Measurements from ENCODE around the gene CD300LB.
"Not testable (repeated sequence)": the region's sequence is repeated elsewhere in the genome, so short reads cannot be mapped to it uniquely, and the experiment has no call there.

Gene CD300LB

DNA sequence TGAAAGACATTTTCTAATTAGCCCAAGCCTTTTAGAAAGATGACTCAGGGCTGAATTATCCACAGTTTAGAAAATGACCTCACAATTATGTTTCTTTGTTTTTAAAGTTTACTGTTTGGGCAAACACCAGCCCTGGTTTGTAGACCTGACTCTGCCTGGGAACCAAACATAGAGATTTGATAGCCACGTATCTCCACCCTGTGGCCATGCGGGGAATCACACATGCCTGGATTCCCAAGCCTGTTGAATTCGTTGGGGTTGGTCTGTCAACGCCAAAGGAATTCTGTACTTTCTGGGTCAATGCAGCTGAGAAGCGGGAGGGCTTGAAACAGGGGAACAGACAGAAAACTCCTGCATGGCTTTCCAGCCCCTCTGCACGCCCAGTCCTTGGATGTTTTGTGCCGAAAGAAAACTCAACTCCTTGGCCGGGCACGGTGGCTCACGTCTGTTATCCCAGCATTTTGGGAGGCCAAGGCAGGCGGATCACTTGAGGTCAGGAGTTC, 37.9 kb downstream of the CD300LB start:
- peak; percentile 87 for DNase-seq (ENCODE audit: low spot score)

DNA sequence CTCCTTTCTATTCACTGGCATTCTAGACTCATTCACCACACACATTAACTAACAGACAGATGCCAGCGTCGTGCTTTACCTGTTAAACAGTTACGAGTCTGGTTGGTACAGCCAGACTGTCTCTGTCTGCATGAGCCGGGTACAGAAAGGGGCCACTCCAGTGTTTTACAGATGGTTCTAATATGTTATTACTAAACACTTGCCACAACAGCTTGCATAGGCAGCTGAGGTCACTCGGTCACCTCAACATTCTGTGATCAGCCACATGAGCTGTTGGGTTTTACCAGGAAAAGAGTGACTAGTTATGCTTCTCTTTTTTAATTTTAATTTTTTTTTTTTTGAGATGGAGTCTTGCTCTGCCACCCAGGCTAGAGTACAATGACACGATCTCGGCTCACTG, 39.6 kb downstream of the CD300LB start:
- DNase-seq (ENCODE audit: low spot score) = no peak

DNA sequence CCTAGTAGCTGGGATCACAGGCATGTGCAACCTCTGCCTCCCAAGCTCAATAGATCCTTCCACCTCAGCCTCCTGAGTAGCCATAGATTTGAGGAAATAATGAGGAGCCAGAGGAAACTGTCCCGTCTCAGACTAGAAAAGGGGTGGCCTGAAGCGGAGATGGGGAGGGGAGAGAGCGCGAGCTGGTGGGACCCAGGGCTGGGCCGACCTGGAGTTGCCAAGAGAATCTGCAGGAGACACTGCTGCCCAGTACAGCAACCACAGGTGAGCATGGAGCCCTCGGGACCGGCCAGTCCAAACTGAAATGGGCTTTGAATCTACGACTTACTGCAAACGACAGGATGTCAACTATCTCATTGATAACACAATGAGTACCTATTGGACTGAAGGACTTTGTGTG, 40.6 kb downstream of the CD300LB start:
- DNase-seq (ENCODE audit: low spot score) = peak; percentile 21

DNA sequence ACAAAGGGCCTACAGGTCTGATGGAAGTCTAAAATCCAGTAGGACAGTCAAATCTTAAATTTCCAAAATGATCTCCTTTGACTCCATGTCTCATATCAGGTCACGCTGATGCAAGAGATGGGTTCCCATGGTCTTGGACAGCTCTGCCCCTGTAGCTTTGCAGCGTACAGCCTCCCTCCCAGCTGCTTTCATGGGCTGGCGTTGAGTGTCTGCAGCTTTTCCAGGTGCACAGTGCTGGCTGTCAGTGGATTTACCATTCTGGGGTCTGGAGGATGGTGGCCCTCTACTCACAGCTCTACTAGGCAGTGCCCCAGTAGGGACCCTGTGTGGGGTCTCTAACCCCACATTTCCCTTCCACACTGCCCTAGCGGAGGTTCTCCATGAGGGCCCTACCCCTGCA, 43.0 kb downstream of the CD300LB start:
- not testable (repeated sequence) for DNase-seq (ENCODE audit: low spot score)

DNA sequence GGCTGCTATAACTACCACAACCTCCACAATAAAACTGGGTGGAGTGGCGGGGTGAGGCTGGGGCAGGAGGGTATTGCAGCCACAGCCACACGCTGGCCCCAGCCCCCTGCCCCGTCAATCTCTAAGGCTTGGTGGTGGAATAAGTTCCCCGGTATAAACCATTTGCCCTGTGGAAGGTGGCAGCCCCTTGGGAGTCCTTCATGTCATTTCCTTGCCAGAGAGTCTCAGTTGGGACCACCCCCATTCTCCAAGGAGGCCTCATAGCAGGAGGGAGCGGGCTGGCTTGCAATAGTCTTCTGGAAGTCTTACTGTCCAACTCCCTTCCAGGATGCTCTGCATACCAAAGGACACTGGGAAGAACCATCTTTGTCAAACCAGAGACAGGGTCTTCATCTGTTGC, 45.4 kb downstream of the CD300LB start:
- no peak for DNase-seq (ENCODE audit: low spot score)

DNA sequence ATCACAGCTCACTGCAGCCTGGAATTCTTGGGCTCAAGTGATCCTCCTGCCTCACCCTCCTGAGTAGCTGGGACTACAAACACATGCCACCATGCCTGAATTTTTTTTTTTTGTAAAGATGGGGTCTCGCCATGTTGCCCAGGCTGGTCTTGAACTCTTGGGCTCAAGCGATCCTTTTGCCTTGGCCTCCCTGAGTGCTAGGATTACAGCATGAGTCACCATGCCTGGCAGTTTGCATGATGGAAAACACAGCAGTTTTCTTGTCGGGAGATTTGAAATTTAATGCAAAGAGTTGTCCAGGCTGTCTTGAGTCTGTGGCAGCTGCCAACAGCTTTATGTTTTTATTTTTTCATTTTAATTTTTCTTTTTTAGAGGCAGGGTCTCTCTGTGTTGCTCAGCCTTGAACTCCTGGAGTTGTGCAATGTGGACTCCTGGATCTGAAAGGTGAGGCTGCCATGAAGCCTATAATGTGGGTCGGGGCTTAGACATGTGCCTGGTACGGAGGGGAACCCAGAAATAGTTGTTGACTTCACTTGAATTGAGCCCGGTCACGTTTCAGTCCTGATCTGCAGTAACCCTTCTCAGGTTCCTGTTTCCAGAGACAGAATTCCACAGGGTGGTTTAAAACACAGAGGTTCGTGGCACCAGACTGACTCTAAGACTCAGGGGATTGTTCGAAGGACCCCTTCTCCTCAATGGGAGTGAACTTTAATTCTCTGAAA, 46.1 kb downstream of the CD300LB start:
- no peak for DNase-seq (ENCODE audit: low spot score)

DNA sequence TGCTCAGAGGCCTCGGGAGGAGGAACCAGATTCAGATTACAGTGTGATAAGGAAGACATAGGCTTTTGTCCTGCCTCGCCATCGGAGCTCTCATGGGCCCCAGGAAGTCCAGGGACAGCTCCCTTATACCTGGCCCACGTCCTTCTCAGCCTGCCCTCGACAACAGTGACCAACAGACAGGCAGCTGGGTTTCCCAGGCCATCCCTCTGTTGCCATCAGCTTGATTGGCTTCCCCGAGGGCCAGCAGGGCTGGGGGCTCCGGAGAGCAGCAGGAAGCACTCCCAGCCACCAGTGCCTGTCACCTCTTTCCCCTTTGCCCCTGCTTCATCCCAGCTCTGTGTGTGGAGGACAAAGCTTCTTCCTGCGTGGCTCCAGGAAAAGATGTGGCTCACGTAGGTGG, 47.2 kb downstream of the CD300LB start:
- no peak for DNase-seq (ENCODE audit: low spot score)

DNA sequence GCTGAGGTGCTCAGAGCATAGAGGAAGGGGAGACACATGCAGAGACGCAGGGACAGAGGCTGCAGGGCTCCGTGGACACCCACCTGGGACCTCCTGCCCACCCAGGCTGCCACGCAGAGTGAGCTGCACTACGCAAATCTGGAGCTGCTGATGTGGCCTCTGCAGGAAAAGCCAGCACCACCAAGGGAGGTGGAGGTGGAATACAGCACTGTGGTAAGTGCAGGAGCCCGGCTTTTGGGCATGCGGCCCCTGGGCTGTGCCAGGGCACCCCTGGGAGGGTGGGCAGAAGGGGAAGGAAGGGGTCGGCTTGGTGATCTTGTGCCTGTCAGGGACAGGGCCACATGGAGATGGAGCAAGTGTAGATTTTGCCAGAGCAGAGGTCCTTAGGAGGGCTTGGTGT, 49.7 kb downstream of the CD300LB start:
- no peak for DNase-seq (ENCODE audit: low spot score)

DNA sequence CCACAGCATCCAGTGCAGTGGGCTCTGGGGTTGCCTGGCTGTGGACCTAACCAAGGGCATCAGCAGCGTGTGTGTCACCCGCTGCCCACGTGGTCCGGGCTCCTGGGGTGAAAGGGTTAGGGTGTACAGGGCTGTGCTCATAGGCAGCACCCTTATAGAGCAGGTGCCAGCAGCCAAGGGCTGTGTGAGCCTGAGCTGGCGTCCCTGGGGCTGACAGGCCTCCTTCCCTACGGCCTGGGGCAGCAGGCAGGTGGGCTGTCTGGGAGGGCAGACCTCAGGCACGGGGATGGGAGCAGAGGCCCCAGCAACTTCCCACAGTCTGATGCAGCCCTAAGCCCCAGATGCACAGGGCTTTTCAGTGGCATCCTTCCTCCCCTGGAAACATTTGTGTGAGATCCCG, 51.0 kb downstream of the CD300LB start:
- DNase-seq (ENCODE audit: low spot score) = no peak

DNA sequence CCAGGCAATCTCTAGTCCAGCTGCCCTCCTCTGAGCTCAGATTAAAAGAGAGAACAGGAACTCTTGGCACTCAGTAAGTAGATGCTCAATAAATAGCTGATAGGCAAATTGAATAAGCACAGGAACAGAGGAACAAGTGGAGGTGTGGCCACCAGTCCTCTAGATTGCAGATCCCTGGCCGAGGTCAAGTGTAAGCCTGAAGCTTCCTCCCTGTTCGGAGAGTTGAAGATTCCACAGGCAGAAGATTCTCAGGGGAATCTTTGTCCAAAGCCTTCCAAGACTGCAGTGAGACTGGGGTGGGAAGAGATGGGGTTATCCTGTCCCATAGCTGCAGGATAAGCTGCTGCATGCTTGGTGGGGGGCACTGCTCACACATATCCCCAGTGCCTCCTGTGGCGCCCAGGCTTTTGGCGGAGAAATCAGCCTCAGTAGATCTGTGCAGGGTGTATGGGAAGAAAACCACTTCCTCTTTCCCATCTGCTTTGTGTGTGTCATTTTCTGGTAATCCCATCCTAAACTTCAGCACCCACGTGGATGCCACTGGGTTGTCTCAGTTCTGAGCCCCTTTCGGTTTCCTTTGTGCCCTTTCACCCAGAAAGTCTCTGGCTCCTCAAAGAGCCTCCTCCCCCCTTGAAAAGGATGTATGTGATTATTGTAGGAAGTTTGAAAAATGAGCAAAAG, 52.7 kb downstream of the CD300LB start:
- no peak for DNase-seq (ENCODE audit: low spot score)

DNA sequence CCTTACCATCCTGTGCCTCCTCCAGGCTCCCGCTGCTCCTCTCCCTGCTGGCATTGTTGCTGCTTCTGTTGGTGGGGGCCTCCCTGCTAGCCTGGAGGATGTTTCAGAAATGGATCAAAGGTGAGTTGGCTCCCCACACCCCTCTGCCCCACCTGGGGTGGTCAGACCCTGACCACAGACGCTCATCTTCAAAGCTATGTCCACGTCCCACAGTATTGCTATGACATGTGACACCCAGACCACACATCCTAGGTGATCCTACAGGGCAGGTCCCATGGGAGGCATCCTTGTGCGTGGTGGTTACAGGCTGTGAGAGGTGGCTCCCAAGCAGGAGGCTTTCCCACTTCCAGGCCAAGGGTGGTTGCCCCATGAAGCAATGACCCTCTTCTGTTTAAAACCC, 53.9 kb downstream of the CD300LB start:
- no peak for DNase-seq (ENCODE audit: low spot score)

DNA sequence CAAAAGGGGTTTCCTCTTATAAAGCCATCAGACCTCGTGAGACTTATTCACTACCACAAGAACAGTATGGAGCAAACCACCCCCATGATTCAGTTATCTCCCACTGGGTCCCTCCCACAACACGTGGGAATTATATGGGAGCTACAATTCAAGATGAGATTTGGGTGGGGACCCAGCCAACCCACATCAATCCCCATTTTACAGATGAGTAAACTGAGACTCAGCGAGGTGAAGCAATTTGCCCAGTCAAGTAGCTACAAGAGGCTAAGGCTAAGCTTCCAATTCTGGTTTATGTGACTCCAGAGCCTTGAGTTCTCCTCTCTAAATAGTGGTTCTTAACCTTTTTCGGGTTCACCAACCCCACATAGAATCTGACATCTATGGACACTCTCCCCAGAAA, 56.1 kb downstream of the CD300LB start:
- DNase-seq (ENCODE audit: low spot score) = no peak

DNA sequence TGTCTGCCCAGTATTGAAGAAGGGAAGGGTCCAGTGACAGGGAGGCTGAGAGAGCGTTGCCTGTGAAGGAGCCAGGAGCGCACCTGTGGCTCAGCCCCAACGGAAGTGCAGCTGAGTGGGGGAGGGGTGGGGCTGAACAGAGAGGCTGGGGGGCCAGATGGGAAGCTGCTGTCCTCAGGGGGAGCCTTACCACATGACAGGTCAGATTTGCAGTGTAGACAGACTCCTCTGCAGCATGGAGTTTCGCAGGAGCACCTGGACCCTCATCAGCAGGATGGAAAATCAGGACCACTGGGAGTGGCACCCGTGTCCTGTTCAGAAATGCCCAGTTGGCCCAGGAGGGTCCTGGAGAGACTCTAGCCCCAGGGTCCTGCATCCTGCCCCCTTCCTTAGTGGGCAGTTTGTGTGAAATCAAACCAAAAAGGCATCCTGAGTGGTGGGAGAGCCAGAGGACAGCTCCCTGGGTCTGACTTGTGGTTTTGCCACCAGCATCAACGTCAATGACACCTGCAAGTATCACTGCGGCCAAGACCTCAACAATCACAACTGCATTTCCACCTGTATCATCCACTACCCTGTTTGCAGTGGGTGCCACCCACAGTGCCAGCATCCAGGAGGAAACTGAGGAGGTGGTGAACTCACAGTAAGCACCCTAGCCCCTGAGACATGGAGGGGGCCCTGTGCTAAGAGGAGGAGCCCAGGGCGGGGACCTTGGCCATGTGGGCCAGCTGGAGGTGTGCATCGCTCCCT, 57.1 kb downstream of the CD300LB start:
- DNase-seq (ENCODE audit: low spot score) = no peak

DNA sequence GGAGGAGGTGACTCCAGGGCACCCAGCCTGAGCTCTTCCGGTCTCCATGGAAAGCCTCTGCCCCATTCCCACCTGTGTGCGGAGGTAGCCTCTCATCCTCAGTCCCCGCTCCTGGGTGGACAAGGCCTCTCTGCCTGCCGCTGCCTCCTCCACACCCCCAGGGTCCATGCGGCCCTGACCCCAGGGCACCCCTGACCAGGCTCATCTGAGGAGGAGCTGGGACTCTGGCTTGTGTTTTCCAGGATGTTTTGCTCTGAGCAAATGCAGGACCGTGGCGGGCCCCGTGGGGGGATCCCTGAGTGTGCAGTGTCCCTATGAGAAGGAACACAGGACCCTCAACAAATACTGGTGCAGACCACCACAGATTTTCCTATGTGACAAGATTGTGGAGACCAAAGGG, 58.0 kb downstream of the CD300LB start:
- DNase-seq (ENCODE audit: low spot score) = no peak

DNA sequence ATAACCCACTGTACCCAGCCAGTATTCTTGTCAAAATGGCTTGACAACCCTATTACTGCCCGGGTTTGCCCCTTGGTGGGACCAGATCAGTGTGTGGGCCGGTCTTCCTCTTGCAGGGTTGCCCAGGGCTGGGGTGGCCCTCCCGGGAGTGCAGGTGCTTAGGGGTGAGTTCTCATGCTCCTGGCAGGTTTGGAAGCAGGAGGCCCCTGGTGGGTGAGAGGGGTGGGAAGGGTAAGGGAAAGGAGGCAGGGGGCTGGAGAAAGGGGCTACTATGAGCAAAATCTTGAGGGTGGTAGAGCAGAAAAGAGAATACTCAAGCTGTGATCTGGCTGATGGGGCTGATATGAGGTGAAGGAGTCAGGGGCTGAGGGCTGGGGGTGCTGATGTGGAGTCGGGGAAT, 58.4 kb downstream of the CD300LB start:
- no peak for DNase-seq (ENCODE audit: low spot score)

DNA sequence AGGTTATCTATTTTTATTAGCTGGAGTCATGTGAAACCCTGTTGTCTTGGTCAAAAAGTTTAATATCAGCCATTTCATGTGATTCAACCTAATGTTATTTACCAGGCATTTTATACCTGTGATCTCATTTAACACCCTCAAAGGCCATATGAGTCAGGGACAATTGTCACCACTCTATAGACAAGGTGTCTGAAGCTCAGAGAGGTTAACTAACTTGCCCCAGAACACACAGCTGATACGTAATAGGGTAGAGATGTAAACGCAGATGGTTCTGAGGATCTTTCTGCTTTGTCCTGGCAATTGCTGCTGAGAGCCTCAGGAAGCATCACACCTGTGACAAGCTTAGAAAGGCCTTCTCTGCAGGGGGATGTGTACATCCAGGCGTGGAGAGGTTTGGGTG, 59.9 kb downstream of the CD300LB start:
- no peak for DNase-seq (ENCODE audit: low spot score)

All from D341Med (cell line).